ENCODE measurements around the gene BARHL2. TPM values are rescaled to one million over a fixed set of nuclear protein-coding genes. Genes with fewer than 3 reads are reported as not detected.

BARHL2 gene
- total and polyA plus RNA-seq, 2 donors from 2014 or later: not detected

DNA sequence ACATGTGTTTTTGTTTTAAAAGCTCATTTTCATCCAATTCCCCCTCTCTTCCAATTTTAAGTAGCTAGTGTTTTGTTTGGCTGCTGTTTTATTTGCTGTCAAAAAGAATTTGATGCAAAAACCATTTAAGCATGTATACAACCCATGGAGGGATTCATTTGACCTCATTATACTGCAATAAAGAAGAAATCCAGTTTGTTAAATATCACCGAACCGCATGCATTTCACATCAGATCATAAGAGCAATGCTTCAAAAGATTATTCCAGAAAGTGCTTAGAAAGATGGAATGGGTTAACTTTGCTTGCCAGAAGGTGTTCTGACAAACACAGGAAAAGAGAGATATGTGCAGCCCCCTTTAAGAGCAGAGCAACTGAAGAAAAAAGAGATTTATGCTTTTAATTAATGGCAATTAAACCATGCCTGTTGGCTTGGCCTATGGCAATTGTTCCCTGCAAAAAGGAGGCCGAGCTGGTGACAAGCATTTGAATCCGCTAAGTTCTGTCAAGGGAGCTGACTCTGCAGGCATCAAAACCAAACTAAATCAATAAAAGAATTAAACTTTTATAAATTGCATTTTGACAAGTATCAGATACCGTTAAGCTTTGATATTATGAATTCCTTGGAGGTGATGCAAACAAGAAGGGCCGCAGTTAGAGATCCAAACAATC, 14.4 kb upstream of the BARHL2 start:
- DNase-seq (peak in 1 of 5 donors; percentile 27), FAIRE-seq (no peak)
- TF ChIP-seq, protein P1, sequence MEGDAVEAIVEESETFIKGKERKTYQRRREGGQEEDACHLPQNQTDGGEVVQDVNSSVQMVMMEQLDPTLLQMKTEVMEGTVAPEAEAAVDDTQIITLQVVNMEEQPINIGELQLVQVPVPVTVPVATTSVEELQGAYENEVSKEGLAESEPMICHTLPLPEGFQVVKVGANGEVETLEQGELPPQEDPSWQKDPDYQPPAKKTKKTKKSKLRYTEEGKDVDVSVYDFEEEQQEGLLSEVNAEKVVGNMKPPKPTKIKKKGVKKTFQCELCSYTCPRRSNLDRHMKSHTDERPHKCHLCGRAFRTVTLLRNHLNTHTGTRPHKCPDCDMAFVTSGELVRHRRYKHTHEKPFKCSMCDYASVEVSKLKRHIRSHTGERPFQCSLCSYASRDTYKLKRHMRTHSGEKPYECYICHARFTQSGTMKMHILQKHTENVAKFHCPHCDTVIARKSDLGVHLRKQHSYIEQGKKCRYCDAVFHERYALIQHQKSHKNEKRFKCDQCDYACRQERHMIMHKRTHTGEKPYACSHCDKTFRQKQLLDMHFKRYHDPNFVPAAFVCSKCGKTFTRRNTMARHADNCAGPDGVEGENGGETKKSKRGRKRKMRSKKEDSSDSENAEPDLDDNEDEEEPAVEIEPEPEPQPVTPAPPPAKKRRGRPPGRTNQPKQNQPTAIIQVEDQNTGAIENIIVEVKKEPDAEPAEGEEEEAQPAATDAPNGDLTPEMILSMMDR (IDR thresholded peaks at IDR 0.05; ENCODE audit: borderline replicate concordance, extremely low read depth, insufficient read depth): no peak
- Histone ChIP-seq H3K9ac (ENCODE audit: low read length in 3 of 3) (no peak overlapping the region), H3K27me3 (ENCODE audit: control insufficient read depth, insufficient read depth, low read length) (peaks cover 65% of the 10 kb centered on the region), H3K27ac (ENCODE audit: low read depth in 2 of 2, low read length in 2 of 2) (no peak overlapping the region), H3K36me3 (ENCODE audit: control insufficient read depth in 2 of 3, insufficient read depth in 3 of 3, low read length in 3 of 3) (no peaks in the 10 kb centered on the region), H3K9me3 (ENCODE audit: control insufficient read depth in 2 of 3, insufficient read depth in 1 of 3, low read length in 3 of 3) (no peaks in the 10 kb centered on the region), H3K4me1 (ENCODE audit: control insufficient read depth in 2 of 3, insufficient read depth in 2 of 3, low read depth in 1 of 3, low read length in 3 of 3) (peaks cover 0 to under 1% (median 0%) of the 10 kb centered on the region in 3 donors), H3K4me3 (ENCODE audit: low read length in 3 of 3) (no peak overlapping the region)
- intact Hi-C loops (cut with DNase I): no loop called here

GRCh38 chr1:90730243-90731022, 13.3 kb upstream of the BARHL2 start:
- TF ChIP-seq, protein P1 (IDR thresholded peaks at IDR 0.05; ENCODE audit: borderline replicate concordance, extremely low read depth, insufficient read depth): no peak
- Histone ChIP-seq H3K36me3 (ENCODE audit: control insufficient read depth in 2 of 3, insufficient read depth in 3 of 3, low read length in 3 of 3) (no peaks in the 10 kb centered on the region), H3K9ac (ENCODE audit: low read length in 3 of 3) (no peak overlapping the region), H3K27ac (ENCODE audit: low read depth in 2 of 2, low read length in 2 of 2) (no peak overlapping the region), H3K9me3 (ENCODE audit: control insufficient read depth in 2 of 3, insufficient read depth in 1 of 3, low read length in 3 of 3) (no peaks in the 10 kb centered on the region), H3K4me1 (ENCODE audit: control insufficient read depth in 2 of 3, insufficient read depth in 2 of 3, low read depth in 1 of 3, low read length in 3 of 3) (peaks cover 0 to 8% (median 7%) of the 10 kb centered on the region in 3 donors), H3K27me3 (ENCODE audit: control insufficient read depth, insufficient read depth, low read length) (peaks cover 75% of the 10 kb centered on the region), H3K4me3 (ENCODE audit: low read length in 3 of 3) (no peak overlapping the region)
- intact Hi-C loops (cut with DNase I): no loop called here
- peak in 1 of 5 donors; percentile 50 for DNase-seq
- FAIRE-seq: no peak

- FAIRE-seq (no peak), DNase-seq (peak in 3 of 5 donors; percentile 54 to 58 (median 56))
- H3K4me1 ChIP-seq (ENCODE audit: control insufficient read depth in 2 of 3, insufficient read depth in 2 of 3, low read depth in 1 of 3, low read length in 3 of 3): peaks cover 0 to 8% (median 8%) of the 10 kb centered on the region in 3 donors
- TF ChIP-seq, protein P1 (IDR thresholded peaks at IDR 0.05; ENCODE audit: borderline replicate concordance, extremely low read depth, insufficient read depth): no peak
- H3K9ac ChIP-seq (ENCODE audit: low read length in 3 of 3): no peak overlapping the region
- no peak overlapping the region for H3K4me3 ChIP-seq (ENCODE audit: low read length in 3 of 3)
- no peak overlapping the region for H3K27ac ChIP-seq (ENCODE audit: low read depth in 2 of 2, low read length in 2 of 2)
- intact Hi-C loops (cut with DNase I): no loop called here
- no peaks in the 10 kb centered on the region for H3K9me3 ChIP-seq (ENCODE audit: control insufficient read depth in 2 of 3, insufficient read depth in 1 of 3, low read length in 3 of 3)
- peaks cover 82% of the 10 kb centered on the region for H3K27me3 ChIP-seq (ENCODE audit: control insufficient read depth, insufficient read depth, low read length)
- no peaks in the 10 kb centered on the region for H3K36me3 ChIP-seq (ENCODE audit: control insufficient read depth in 2 of 3, insufficient read depth in 3 of 3, low read length in 3 of 3)
Observed at GRCh38 chr1:90729504-90730242, 12.6 kb upstream of the BARHL2 start.
